ENCODE data around the gene PTPRC.

Gene PTPRC

GRCh38 chr1:198678301-198678836 is 39.5 kb downstream of the PTPRC start:
- peak; percentile 40 for DNase-seq

- DNase-seq = no peak
Observed at GRCh38 chr1:198678901-198679329, 40.1 kb downstream of the PTPRC start.

GRCh38 chr1:198679535-198680173 is 40.8 kb downstream of the PTPRC start:
- no peak for DNase-seq

- no peak for DNase-seq
Observed at GRCh38 chr1:198680174-198680875, 41.5 kb downstream of the PTPRC start.

GRCh38 chr1:198681252-198681651 is 42.4 kb downstream of the PTPRC start:
- no peak for DNase-seq

- peak; percentile 58 for DNase-seq
Observed at GRCh38 chr1:198681831-198682759, 43.3 kb downstream of the PTPRC start.

GRCh38 chr1:198682850-198683249 is 44.0 kb downstream of the PTPRC start:
- no peak for DNase-seq

GRCh38 chr1:198683449-198683848 is 44.6 kb downstream of the PTPRC start:
- DNase-seq = no peak

GRCh38 chr1:198686069-198686728 is 47.4 kb downstream of the PTPRC start:
- DNase-seq = no peak

- DNase-seq = no peak
Observed at GRCh38 chr1:198687429-198687828, 48.6 kb downstream of the PTPRC start.

GRCh38 chr1:198691063-198691462 is 52.2 kb downstream of the PTPRC start:
- DNase-seq = no peak

- DNase-seq = no peak
Observed at GRCh38 chr1:198693321-198693720, 54.5 kb downstream of the PTPRC start.

- no peak for DNase-seq
Observed at GRCh38 chr1:198694542-198694941, 55.7 kb downstream of the PTPRC start.

GRCh38 chr1:198696211-198696610 is 57.4 kb downstream of the PTPRC start:
- no peak for DNase-seq

- DNase-seq = peak; percentile 54
Observed at GRCh38 chr1:198699167-198700015, 60.6 kb downstream of the PTPRC start.

GRCh38 chr1:198700016-198700392 is 61.2 kb downstream of the PTPRC start:
- DNase-seq = no peak

- no peak for DNase-seq
Observed at GRCh38 chr1:198700396-198700795, 61.6 kb downstream of the PTPRC start.

GRCh38 chr1:198701250-198701649 is 62.4 kb downstream of the PTPRC start:
- DNase-seq = no peak

GRCh38 chr1:198701766-198702539 is 63.1 kb downstream of the PTPRC start:
- no peak for DNase-seq

- DNase-seq = no peak
Observed at GRCh38 chr1:198708761-198709525, 70.1 kb downstream of the PTPRC start.
